Measurements from ENCODE around the gene IMPDH2.

The IMPDH2 gene

DNA sequence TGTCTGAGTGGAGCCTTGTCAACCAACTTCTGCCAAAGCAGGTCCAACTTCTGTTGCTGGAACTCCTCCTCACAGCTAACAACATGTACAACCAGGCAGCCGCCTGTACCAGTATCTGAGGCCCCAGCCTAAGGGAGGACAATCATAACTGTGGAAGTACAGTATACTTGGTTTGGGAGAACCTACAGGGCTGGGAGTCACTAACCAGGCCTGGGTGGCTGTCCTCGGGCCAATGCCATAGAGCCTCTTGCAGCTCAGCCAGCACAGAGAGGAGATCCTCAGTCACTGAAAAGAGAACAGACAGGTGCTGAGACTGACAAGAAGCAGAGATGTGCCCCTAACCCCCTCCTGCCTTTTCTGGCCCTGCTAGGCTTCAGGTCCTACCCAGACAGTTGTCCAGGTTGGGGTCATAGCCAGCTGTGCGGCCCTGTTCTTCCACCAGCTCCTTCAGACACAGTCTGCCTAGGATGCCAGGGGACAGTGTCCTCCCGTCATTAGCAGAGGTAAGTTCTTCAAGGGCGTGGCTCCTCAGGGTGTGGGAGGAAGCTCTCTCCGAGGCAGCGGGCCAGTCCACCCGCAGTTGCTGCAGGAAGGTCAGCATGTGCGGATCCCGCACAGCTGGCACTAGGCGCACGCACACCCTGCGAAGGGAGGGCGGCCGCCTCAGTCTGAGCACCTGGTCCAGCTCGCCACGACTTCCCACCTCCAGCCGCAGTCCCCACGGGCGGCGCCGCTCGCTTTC is 11.8 kb downstream of the IMPDH2 start:
- TF ChIP-seq CTCF (IDR thresholded peaks at IDR 0.05; ENCODE audit: low read depth, low read length) = no peak
- peak overlapping the region; percentile 80 for H3K4me3 ChIP-seq (ENCODE audit: low read depth, low read length)

GRCh38 chr3:49016414-49017228 is 12.6 kb downstream of the IMPDH2 start:
- H3K4me3 ChIP-seq (ENCODE audit: low read depth, low read length) = no peak overlapping the region
- no peak for TF ChIP-seq CTCF (IDR thresholded peaks at IDR 0.05; ENCODE audit: low read depth, low read length)

- no peak for TF ChIP-seq CTCF (IDR thresholded peaks at IDR 0.05; ENCODE audit: low read depth, low read length)
Measured at GRCh38 chr3:49015765-49016164, 13.4 kb downstream of the IMPDH2 start.

DNA sequence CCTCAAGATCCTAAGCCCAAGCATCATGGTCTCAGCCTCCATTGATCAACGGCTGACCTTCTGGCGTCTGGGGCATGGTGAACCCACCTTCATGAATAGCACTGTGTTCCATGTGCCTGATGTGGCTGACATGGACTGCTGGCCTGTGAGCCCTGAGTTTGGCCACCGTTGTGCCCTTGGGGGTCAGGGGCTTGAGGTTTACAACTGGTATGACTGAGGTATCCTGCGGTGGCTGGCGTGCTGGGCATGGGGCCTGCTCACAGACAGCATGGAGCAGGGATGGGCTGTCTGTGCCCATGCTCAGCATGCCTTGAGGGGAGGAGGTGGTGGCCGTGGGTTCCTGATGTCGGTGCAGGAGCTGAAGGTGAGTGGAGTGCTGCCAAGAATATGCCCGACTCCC is 14.1 kb downstream of the IMPDH2 start:
- H3K4me3 ChIP-seq (ENCODE audit: low read depth, low read length) = no peak overlapping the region
- no peak for TF ChIP-seq CTCF (IDR thresholded peaks at IDR 0.05; ENCODE audit: low read depth, low read length)

More at GRCh38 chr3:49015765-49016164, 13.4 kb downstream of the IMPDH2 start:
- no peak overlapping the region for H3K4me3 ChIP-seq (ENCODE audit: low read depth, low read length)

- H3K4me3 ChIP-seq (ENCODE audit: low read depth, low read length) = no peak overlapping the region
Measured at GRCh38 chr3:49013738-49014660, 15.2 kb downstream of the IMPDH2 start.

More at GRCh38 chr3:49013738-49014660, 15.2 kb downstream of the IMPDH2 start:
- peak; percentile 72 for TF ChIP-seq CTCF (IDR thresholded peaks at IDR 0.05; ENCODE audit: low read depth, low read length)

All from WI38 (cell line).